ENCODE results near the gene CYRIA. TPM values are rescaled to one million over a fixed set of nuclear protein-coding genes. Genes with fewer than 3 reads are reported as not detected.

CYRIA gene
- total RNA-seq, 1 experiment from 2014 or later, result 0.35 TPM

DNA sequence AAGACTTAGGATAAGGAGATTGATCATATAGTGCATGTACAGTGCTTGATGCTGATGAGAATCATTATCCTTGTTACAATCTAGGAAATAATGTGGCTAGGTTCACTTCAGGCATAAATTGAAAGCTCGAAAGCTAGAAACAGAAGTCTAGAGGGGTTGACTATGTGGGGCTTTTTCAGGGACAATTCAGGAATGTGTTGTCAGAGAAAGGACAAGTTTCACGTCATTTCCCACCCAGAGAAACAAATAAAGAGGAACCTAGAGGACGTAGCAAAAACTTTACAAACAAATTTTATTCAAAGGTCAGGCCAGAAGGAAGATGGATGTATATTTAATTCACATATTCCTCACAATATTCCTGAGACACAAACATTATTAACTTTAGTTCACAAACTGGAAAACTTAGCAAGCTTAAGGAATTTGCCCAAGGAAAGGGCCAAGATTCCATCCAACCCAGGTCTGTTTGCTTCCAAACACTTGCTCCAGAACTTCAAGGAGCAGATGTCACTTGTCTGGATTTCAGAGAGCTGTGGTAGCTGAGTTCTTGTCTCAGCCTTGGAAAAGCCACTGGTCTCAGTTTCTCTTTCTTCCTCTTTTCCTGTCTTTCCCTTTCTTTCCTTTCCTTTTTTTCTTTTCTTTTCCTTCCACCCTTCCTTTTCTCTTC lies 7.4 kb downstream of the CYRIA start:
- POLR2A ChIA-PET, result interaction anchor here (0.6 to 1.4 kb wide), 3 partner anchors 14 to 168 kb away, joined by 3 to 4 read pairs (median 3); no protein-coding TSS in a partner anchor
- intact Hi-C loops (cut with micrococcal nuclease), result no loop called here
- no peak overlapping the region for H3K27ac Mint-ChIP-seq (ENCODE audit: low read depth, unreplicated experiment)
- no TSS peak for BruUV-seq (replicated peaks)
- H3K4me1 Mint-ChIP-seq (ENCODE audit: insufficient read depth, unreplicated experiment), result peaks cover 4% of the 10 kb centered on the region
- no peaks in the 10 kb centered on the region for H3K36me3 Mint-ChIP-seq (ENCODE audit: insufficient read depth, unreplicated experiment)
- CTCF ChIA-PET, result interaction anchor here (0.6 to 1.9 kb wide), 7 partner anchors 38 to 783 kb away, joined by 3 to 7 read pairs (median 3); no protein-coding TSS in a partner anchor
- H3K4me3 Mint-ChIP-seq (ENCODE audit: unreplicated experiment), result no peak overlapping the region
- DNase-seq (ENCODE audit: unreplicated experiment), result no peak
- TF ChIP-seq, protein P1, sequence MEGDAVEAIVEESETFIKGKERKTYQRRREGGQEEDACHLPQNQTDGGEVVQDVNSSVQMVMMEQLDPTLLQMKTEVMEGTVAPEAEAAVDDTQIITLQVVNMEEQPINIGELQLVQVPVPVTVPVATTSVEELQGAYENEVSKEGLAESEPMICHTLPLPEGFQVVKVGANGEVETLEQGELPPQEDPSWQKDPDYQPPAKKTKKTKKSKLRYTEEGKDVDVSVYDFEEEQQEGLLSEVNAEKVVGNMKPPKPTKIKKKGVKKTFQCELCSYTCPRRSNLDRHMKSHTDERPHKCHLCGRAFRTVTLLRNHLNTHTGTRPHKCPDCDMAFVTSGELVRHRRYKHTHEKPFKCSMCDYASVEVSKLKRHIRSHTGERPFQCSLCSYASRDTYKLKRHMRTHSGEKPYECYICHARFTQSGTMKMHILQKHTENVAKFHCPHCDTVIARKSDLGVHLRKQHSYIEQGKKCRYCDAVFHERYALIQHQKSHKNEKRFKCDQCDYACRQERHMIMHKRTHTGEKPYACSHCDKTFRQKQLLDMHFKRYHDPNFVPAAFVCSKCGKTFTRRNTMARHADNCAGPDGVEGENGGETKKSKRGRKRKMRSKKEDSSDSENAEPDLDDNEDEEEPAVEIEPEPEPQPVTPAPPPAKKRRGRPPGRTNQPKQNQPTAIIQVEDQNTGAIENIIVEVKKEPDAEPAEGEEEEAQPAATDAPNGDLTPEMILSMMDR (IDR thresholded peaks at IDR 0.05; ENCODE audit: unreplicated experiment), result no peak
- no peaks in the 10 kb centered on the region for H3K9me3 Mint-ChIP-seq (ENCODE audit: unreplicated experiment)
- no peaks in the 10 kb centered on the region for H3K27me3 Mint-ChIP-seq (ENCODE audit: insufficient read depth, unreplicated experiment)

DNA sequence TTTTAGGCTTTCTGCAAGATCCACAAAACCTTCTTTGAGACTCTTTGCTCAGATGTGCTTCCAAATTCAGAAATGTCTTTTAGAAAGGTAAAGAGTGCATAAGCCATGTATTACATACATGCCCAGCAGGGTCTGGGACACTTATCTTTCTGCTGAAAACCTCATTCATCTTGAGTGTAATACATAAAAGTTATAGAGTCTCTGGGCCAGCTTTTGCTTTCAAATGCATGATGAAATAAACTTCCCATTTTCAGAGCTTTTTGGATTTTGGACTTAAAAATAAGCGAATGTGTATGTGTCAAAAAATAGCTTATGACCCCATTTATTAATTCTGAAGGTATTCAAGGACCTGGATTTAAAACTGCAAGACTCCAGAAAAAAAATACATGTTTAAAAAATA lies 8.0 kb downstream of the CYRIA start:
- ChIA-PET POLR2A (interaction anchor here (0.7 kb wide), 1 partner anchor 168 kb away, joined by 3 read pairs; no protein-coding TSS in a partner anchor), CTCF (interaction anchor here (0.6 to 1.9 kb wide), 5 partner anchors 37 to 935 kb away, joined by 3 to 7 read pairs (median 3); no protein-coding TSS in a partner anchor)
- H3K9me3 Mint-ChIP-seq (ENCODE audit: unreplicated experiment), result no peaks in the 10 kb centered on the region
- intact Hi-C loops (cut with micrococcal nuclease), result no loop called here
- no peak overlapping the region for H3K4me3 Mint-ChIP-seq (ENCODE audit: unreplicated experiment)
- no TSS peak for BruUV-seq (replicated peaks)
- TF ChIP-seq, protein P1 (IDR thresholded peaks at IDR 0.05; ENCODE audit: unreplicated experiment), result no peak
- no peak for DNase-seq (ENCODE audit: unreplicated experiment)
- H3K36me3 Mint-ChIP-seq (ENCODE audit: insufficient read depth, unreplicated experiment), result no peaks in the 10 kb centered on the region
- no peaks in the 10 kb centered on the region for H3K27me3 Mint-ChIP-seq (ENCODE audit: insufficient read depth, unreplicated experiment)
- no peak overlapping the region for H3K27ac Mint-ChIP-seq (ENCODE audit: low read depth, unreplicated experiment)
- H3K4me1 Mint-ChIP-seq (ENCODE audit: insufficient read depth, unreplicated experiment), result peaks cover 9% of the 10 kb centered on the region

DNA sequence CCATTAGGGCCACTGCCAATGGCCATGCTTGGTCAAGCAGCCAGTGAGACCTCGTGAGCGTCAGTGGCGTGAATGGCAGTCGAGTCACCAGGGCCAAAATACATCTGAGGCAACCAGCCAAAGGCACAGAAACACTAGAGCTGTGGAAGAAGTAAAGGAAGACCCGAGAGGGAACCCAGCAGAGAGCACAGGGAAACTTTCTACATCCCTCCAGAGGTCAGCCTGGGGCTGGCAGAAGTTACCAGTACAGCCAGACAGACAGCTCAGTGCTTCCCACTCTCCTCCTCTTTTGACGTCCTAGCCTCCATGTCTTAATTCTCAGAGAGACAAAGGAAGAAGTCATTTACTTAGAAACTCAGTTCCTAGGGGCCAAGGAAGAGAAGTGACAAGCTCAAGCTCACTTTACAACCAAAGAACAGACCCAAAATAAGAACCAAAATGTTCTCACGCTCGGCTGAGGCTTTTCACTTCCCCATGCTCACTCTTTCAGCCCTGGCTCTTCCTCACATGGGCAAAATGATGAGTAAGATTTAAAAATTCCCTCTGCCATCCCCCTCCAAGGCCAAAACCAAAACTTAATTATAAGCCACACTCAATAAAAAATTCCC lies 8.7 kb downstream of the CYRIA start:
- Mint-ChIP-seq H3K4me1 (ENCODE audit: insufficient read depth, unreplicated experiment) (peaks cover 17% of the 10 kb centered on the region), H3K27ac (ENCODE audit: low read depth, unreplicated experiment) (no peak overlapping the region), H3K27me3 (ENCODE audit: insufficient read depth, unreplicated experiment) (no peaks in the 10 kb centered on the region), H3K4me3 (ENCODE audit: unreplicated experiment) (no peak overlapping the region), H3K36me3 (ENCODE audit: insufficient read depth, unreplicated experiment) (no peaks in the 10 kb centered on the region), H3K9me3 (ENCODE audit: unreplicated experiment) (no peaks in the 10 kb centered on the region)
- CTCF ChIA-PET, result interaction anchor here (0.6 to 1.9 kb wide), 6 partner anchors 42 to 935 kb away, joined by 3 to 7 read pairs (median 3); no protein-coding TSS in a partner anchor
- intact Hi-C loops (cut with micrococcal nuclease), result no loop called here
- BruUV-seq (replicated peaks), result no TSS peak
- TF ChIP-seq, protein P1 (IDR thresholded peaks at IDR 0.05; ENCODE audit: unreplicated experiment), result no peak
- DNase-seq (ENCODE audit: unreplicated experiment), result no peak
- POLR2A ChIA-PET, result interaction anchor here (0.6 kb wide), 1 partner anchor 26 kb away, joined by 3 read pairs; no protein-coding TSS in a partner anchor

DNA sequence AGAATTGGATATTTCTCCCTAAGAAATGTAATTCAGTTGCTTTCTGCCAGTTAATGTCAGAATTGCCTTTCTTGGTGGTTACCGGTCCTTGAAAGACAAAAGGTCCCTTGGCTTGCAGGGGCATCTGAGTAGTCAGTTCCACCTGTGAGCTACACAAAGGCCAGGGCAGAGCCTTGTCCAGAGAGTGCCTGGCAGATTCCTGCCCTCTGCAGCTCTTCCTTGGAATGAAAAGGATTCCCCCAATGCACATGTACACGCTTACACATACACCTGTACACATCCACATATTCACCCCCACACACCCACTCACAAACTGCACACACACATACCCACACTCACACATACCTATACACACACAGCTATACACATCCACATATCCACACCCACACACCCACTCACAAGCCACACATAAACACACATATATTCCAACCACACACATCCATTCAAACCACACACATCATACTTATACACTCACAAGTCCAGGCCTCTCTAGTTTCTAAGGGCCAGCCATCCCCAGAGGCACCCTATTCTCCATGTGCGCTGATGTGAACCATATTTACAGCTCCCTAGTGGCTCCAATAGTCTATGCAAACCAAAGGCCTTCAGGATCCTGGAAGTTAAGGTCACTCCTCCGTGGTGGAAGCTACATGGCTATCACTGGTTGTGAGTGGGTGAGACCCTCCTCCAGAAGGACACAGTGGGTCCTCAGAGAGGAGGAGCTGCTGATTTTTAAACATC lies 9.6 kb downstream of the CYRIA start:
- H3K9me3 Mint-ChIP-seq (ENCODE audit: unreplicated experiment), result no peaks in the 10 kb centered on the region
- no peak overlapping the region for H3K27ac Mint-ChIP-seq (ENCODE audit: low read depth, unreplicated experiment)
- H3K36me3 Mint-ChIP-seq (ENCODE audit: insufficient read depth, unreplicated experiment), result no peaks in the 10 kb centered on the region
- DNase-seq (ENCODE audit: unreplicated experiment), result no peak
- intact Hi-C loops (cut with micrococcal nuclease), result no loop called here
- BruUV-seq (replicated peaks), result no TSS peak
- ChIA-PET POLR2A (interaction anchor here (0.6 kb wide), 3 partner anchors 27 to 82 kb away, joined by 3 read pairs; no protein-coding TSS in a partner anchor), CTCF (interaction anchor here (0.7 kb wide), 1 partner anchor 49 kb away, joined by 3 read pairs; no protein-coding TSS in a partner anchor)
- H3K4me3 Mint-ChIP-seq (ENCODE audit: unreplicated experiment), result no peak overlapping the region
- H3K4me1 Mint-ChIP-seq (ENCODE audit: insufficient read depth, unreplicated experiment), result peaks cover 22% of the 10 kb centered on the region
- no peaks in the 10 kb centered on the region for H3K27me3 Mint-ChIP-seq (ENCODE audit: insufficient read depth, unreplicated experiment)
- TF ChIP-seq, protein P1 (IDR thresholded peaks at IDR 0.05; ENCODE audit: unreplicated experiment), result no peak
